Prostate gland (tissue), 2 donors: ENCODE results near the gene TAX1BP3. TPM values are rescaled to one million over a fixed set of nuclear protein-coding genes. Genes with fewer than 3 reads are reported as not detected.

Experiments
- DNase-seq: peaks from one replicate; pipeline ENCODE4 v3.0.0-alpha.2; 2019; ENCODE audit warnings: low spot score
- H3K27ac ChIP-seq, 2 donors: fragments of 200-600 bp; sonication (generic); 2 replicates each; pipeline ENCODE4 v1.5.1; 2017 to 2019
- H3K27me3 ChIP-seq: fragments of 200-600 bp; sonication (generic); replicated peaks from 2 replicates; pipeline ENCODE4 v1.5.1; 2019; ENCODE audit not compliant: insufficient read depth
- H3K36me3 ChIP-seq, 2 donors: fragments of 200-600 bp; sonication (generic); 1 replicate in 1 of 2; 2 replicates in 1 of 2; pipeline versions ENCODE4 v1.5.1 to v1.8.1; 2017 to 2019
- H3K4me1 ChIP-seq: fragments of 200-600 bp; sonication (generic); replicated peaks from 2 replicates; pipeline ENCODE4 v1.5.1; 2019
- H3K4me3 ChIP-seq, 2 donors: fragments of 200-600 bp; sonication (generic); 2 replicates each; pipeline ENCODE4 v1.5.1; 2017 to 2019
- H3K9me3 ChIP-seq: fragments of 200-600 bp; sonication (generic); 2 replicates; pipeline ENCODE4 v1.5.1; 2017
- POLR2A ChIP-seq: fragments of 450-650 bp; IDR thresholded peaks from one replicate; pipeline ENCODE4 v1.6.1; 2016; ENCODE audit warnings: antibody characterized with exemption, mild to moderate bottlenecking
- POLR2AphosphoS5 ChIP-seq: sonication (generic); formaldehyde crosslinking; IDR thresholded peaks from one replicate; pipeline ENCODE4 v1.6.1; 2017; ENCODE audit warnings: antibody characterized with exemption
- WGBS: methylation state at CpG from one replicate; pipeline ENCODE4 v1.1.5; 2018; 5-methylcytosine and 5-hydroxymethylcytosine counted together
- intact Hi-C: fragments of 100-400 bp; cut with DNase I; formaldehyde crosslinking; loops from one replicate; pipeline ENCODE4 v1.14.2; 2022
- total RNA-seq, 2 donors: library from RNA; depleted of rRNA; stranded (reverse); fragments of >200 nt; gene quantifications; one replicate each; pipeline ENCODE4 v1.1.0, GENCODE V29; 2016
- TF ChIP-seq, protein P1 (sequence below), 4 experiments: fragments of 200-600 bp in 2 of 4; fragments of 450-650 bp in 2 of 4; sonication (generic) in 2 of 4; IDR thresholded peaks; 1 replicate in 3 of 4; 2 replicates in 1 of 4; pipeline ENCODE4 v1.5.1; 2016 to 2019; ENCODE audit warnings: antibody characterized with exemption in 4 of 4, mild to moderate bottlenecking in 2 of 4, moderate library complexity in 2 of 4

Gene TAX1BP3
- total RNA-seq, 2 donors from 2014 or later: 171 to 270 TPM

- TF ChIP-seq POLR2AphosphoS5: no peak
- no peak for TF ChIP-seq POLR2A
- TF ChIP-seq, protein P1, sequence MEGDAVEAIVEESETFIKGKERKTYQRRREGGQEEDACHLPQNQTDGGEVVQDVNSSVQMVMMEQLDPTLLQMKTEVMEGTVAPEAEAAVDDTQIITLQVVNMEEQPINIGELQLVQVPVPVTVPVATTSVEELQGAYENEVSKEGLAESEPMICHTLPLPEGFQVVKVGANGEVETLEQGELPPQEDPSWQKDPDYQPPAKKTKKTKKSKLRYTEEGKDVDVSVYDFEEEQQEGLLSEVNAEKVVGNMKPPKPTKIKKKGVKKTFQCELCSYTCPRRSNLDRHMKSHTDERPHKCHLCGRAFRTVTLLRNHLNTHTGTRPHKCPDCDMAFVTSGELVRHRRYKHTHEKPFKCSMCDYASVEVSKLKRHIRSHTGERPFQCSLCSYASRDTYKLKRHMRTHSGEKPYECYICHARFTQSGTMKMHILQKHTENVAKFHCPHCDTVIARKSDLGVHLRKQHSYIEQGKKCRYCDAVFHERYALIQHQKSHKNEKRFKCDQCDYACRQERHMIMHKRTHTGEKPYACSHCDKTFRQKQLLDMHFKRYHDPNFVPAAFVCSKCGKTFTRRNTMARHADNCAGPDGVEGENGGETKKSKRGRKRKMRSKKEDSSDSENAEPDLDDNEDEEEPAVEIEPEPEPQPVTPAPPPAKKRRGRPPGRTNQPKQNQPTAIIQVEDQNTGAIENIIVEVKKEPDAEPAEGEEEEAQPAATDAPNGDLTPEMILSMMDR (IDR thresholded peaks at IDR 0.05): no peak
- intact Hi-C loops: no loop called here
- no peaks in the 10 kb centered on the region for H3K36me3 ChIP-seq
- 60% methylated on average over 10 of the region's 12 CpGs for WGBS
- H3K9me3 ChIP-seq: no peaks in the 10 kb centered on the region
- no peak overlapping the region for H3K4me3 ChIP-seq
- no peaks in the 10 kb centered on the region for H3K4me1 ChIP-seq
- no peak for DNase-seq
- H3K27ac ChIP-seq: no peak overlapping the region
- peaks cover 13% of the 10 kb centered on the region for H3K27me3 ChIP-seq
Measured at GRCh38 chr17:3697103-3697476, 28.7 kb upstream of the TAX1BP3 start.

DNA sequence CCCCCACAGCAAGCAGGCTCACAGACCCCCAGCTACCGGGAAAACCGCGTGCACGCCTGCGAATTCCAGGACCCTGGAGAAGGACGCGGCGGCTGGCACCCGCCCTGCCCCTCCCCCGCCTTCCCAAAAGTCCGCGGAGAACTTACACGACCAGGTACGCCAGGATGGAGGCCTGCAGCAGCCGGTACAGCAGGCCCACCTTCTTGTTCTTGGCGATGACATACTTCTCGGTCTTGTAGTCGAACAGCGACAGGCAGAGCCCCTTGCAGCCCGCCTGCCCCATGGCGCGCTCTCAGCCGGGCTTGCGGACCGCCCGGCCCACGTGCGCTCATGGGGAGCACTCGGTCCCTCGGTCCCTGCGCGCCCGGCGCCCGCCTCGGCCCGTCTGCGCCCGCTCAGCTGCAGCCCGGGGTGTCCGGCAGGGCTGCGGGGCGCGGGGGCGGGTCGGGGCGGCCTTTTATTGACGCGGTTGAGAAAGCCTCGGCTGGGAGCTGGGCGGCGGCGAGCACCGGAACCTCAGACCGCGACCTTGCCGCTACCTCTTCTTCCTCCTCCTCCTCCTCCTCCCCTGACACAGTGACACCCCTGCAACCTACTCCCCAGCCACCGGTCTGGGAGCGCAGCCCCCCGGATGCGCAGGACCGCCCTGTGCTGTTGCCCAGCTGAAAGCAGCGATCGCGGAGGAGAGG lies 27.5 kb upstream of the TAX1BP3 start, which contains the start of gene P2RX5:
P2RX5 (minus strand) TSS at position 433 of the 689 bp plus-strand sequence; CDS start at position 283, 150 bp downstream.
- Histone ChIP-seq H3K27me3 (peaks cover 13% of the 10 kb centered on the region), H3K36me3 (no peaks in the 10 kb centered on the region), H3K9me3 (no peaks in the 10 kb centered on the region), H3K4me3 (peak within 1 kb of the TSS; percentile 20 to 36), H3K27ac (no peak within 1 kb of the TSS), H3K4me1 (no peaks in the 10 kb centered on the region)
- TF ChIP-seq POLR2AphosphoS5 (no peak), POLR2A (no peak)
- TF ChIP-seq, protein P1 (IDR thresholded peaks at IDR 0.05): no peak
- DNase-seq: no peak
- WGBS: under 1% methylated on average over 64 of the region's 65 CpGs
- intact Hi-C loops: no loop called here

DNA sequence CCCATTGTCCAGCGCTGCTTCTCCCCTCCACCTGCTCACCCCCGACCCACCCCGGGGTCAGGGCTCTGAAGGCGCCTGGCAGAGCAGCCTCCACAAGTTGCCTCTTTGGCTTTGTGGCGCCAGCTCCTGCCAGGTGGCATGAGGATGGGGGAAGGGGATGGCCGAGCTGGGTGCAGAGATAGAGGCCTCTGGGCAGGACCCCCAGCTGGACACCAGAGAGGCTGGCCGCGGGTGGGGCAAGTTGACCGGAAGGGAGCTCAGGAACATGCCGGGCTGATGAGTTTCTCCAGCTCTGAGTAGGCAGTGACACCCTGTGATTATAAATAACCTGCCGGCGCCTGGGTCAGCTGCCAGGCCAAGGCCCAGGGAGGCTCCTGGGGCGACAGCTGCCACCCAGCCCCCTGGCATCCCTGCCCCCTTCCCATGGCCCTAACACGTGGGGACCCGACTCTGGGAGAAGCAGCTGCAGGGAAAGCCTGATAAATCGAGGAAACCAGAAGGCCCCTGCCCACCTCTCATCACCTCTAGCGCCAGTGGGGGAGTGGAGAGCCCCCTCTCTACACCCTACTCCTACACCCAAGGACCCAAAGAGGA lies 26.8 kb upstream of the TAX1BP3 start:
- H3K27me3 ChIP-seq: peaks cover 13% of the 10 kb centered on the region
- intact Hi-C loops: no loop called here
- H3K9me3 ChIP-seq: no peaks in the 10 kb centered on the region
- H3K4me1 ChIP-seq: no peaks in the 10 kb centered on the region
- no peak overlapping the region for H3K27ac ChIP-seq
- no peak for DNase-seq
- WGBS: 12% methylated on average over 14 of the region's 17 CpGs
- peak overlapping the region; percentile 20 to 36 for H3K4me3 ChIP-seq
- no peaks in the 10 kb centered on the region for H3K36me3 ChIP-seq
- TF ChIP-seq, protein P1 (IDR thresholded peaks at IDR 0.05): no peak
- TF ChIP-seq POLR2A: no peak
- no peak for TF ChIP-seq POLR2AphosphoS5

GRCh38 chr17:3693829-3694231 lies 25.5 kb upstream of the TAX1BP3 start:
- no peak for DNase-seq
- H3K27me3 ChIP-seq: peaks cover 15% of the 10 kb centered on the region
- intact Hi-C loops: no loop called here
- 81% methylated on average over 9 of the region's 9 CpGs for WGBS
- TF ChIP-seq POLR2A: no peak
- TF ChIP-seq, protein P1 (IDR thresholded peaks at IDR 0.05): no peak
- TF ChIP-seq POLR2AphosphoS5: no peak
- H3K4me3 ChIP-seq: no peak overlapping the region
- H3K36me3 ChIP-seq: no peaks in the 10 kb centered on the region
- H3K27ac ChIP-seq: no peak overlapping the region
- H3K4me1 ChIP-seq: no peaks in the 10 kb centered on the region
- no peaks in the 10 kb centered on the region for H3K9me3 ChIP-seq

- Histone ChIP-seq H3K27ac (no peak overlapping the region), H3K4me3 (no peak overlapping the region), H3K27me3 (peaks cover 15% of the 10 kb centered on the region), H3K9me3 (no peaks in the 10 kb centered on the region), H3K36me3 (no peaks in the 10 kb centered on the region), H3K4me1 (no peaks in the 10 kb centered on the region)
- TF ChIP-seq, protein P1 (IDR thresholded peaks at IDR 0.05): no peak
- TF ChIP-seq POLR2AphosphoS5 (no peak), POLR2A (no peak)
- 70% methylated on average over 4 of the region's 4 CpGs for WGBS
- intact Hi-C loops: no loop called here
- no peak for DNase-seq
Measured at GRCh38 chr17:3693141-3693540, 24.8 kb upstream of the TAX1BP3 start.
